Stimulated activated CD8-positive, alpha-beta memory T cell treated with anti-CD3 and anti-CD28 coated beads, Interleukin-15, amount 100 ng/mL, for 4 hours (primary cell): Measurements from ENCODE around the gene PIGH.
"Not testable (repeated sequence)": the region's sequence is repeated elsewhere in the genome, so short reads cannot be mapped to it uniquely, and the experiment has no call there.

Experiments used
- DNase-seq, 2 donors: peaks; one replicate each; pipeline ENCODE4 v3.0.0-alpha.2; 2020; ENCODE audit warnings: low read depth in 2 of 2

PIGH gene

GRCh38 chr14:67551123-67551522 lies 48.9 kb downstream of the PIGH start:
- no peak for DNase-seq

- no peak for DNase-seq
Measured at GRCh38 chr14:67549734-67550133, 50.3 kb downstream of the PIGH start.

DNA sequence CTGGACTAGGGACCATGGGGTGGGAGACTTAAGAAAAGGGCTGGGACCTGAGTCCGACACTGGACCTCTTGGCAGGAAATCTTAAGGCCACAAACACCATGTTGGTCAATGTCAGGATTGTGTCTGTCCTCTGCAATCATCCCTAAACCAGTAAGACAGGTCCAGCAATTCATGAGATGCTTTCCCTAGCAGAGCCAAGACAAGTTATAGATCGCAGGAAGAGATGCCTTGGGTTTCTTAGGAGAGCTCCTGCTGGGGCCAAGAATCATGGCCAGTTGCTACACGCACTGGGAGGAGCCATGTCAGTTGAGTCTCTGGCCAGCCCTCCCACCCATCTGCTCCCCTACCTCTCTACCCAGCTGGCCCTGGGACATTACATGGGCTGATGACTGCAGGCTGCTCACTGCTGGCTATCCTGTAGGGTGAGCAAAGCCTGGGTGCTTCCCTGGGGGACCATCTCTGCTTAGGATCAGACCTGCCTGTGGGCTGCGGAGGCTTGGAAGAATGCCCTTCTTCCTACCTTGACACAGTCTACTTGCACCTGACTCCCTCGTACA lies 52.8 kb downstream of the PIGH start:
- no peak for DNase-seq

GRCh38 chr14:67544590-67544989 lies 55.5 kb downstream of the PIGH start:
- no peak for DNase-seq

GRCh38 chr14:67542620-67543019 lies 57.4 kb downstream of the PIGH start:
- not testable (repeated sequence) for DNase-seq

DNA sequence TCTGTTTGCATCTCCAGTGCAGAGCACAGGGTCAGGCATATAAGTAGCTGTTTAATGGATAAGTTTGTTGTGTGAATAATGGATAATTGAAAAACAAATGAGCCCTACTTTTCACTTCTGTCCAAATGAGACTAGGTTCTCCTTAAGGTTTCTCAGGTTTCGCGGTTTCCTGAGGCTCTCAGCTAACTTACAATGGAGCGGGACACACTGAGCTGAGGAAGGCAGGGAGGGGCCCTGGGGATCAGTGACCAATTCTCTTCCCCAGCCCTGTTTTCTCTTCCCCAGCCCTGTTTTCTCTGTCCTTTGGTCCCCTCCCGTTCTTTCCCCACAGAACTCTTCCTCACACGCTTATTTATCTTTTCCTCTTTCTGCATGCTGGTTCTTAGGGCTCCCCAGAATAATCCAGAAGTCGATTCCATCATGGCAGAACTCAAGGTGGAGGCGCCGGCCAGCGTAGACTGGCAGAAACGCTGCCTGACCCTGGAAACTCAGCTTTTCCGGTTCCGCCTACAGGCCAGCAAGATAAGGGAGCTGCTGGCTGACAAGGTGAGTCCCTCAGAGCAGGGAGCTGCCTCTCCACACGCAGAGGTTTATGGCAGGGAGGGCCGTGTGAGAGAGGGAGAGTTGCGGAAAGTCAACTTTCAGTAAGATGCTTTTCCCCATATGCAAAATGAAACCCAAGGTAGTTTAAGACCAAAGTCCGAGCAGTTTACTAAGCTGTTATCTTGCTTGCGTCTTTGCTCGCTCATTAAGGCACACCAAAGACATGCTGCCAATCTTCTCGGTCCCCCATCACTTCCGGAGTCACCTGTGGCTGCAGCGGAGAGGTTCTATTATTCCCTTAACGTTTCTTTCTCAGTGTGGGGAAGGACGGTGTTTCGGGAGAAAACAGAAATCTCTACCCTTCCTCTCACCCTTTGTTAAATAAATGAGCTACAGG lies 58.4 kb downstream of the PIGH start:
- DNase-seq: no peak
